Measurements from ENCODE around the gene ARHGEF7. TPM values are rescaled to one million over a fixed set of nuclear protein-coding genes. Genes with fewer than 3 reads are reported as not detected.

The ARHGEF7 gene
- total RNA-seq, 1 experiment from 2014 or later: 46.2 TPM

GRCh38 chr13:111176421-111176820, 61.3 kb downstream of the ARHGEF7 start:
- RAD21 ChIA-PET (ENCODE audit: low non-redundant PET in 1 of 2, low total read pairs in 2 of 2, uncharacterized antibody in 2 of 2, unreplicated experiment in 2 of 2): no interaction called here
- no peak overlapping the region for H3K27ac ChIP-seq (ENCODE audit: low read depth, low read length)
- DNase-seq (ENCODE audit: low read depth, low spot score) (no peak), ATAC-seq (no peak)
- intact Hi-C loops (cut with micrococcal nuclease): no loop called here
- POLR2A ChIA-PET: no interaction called here
- TF ChIP-seq ELF1 (IDR thresholded peaks at IDR 0.05; ENCODE audit: borderline replicate concordance, low read depth): no peak
- TF ChIP-seq ZNF274 (IDR thresholded peaks at IDR 0.05; ENCODE audit: low read depth, low read length): no peak
- TF ChIP-seq ATF3 (IDR thresholded peaks at IDR 0.05): no peak
- TF ChIP-seq CBX3 (IDR thresholded peaks at IDR 0.05; ENCODE audit: low read depth): no peak
- TF ChIP-seq EZH2phosphoT487 (IDR thresholded peaks at IDR 0.05; ENCODE audit: borderline replicate concordance): no peak
- no peak for TF ChIP-seq SIN3A (IDR thresholded peaks at IDR 0.05; ENCODE audit: low read depth)
- TF ChIP-seq CEBPB (IDR thresholded peaks at IDR 0.05; ENCODE audit: low read depth): no peak
- TF ChIP-seq YY1 (IDR thresholded peaks at IDR 0.05; ENCODE audit: extremely low read depth, insufficient replicate concordance, low read depth, low read length): no peak
- H2AFZ ChIP-seq (ENCODE audit: low read depth, low read length, poor library complexity, severe bottlenecking): no peak overlapping the region
- peaks cover 97% of the 10 kb centered on the region for H3K79me2 ChIP-seq (ENCODE audit: insufficient read depth, low read length)
- no peaks in the 10 kb centered on the region for H3K9me3 ChIP-seq (ENCODE audit: control insufficient read depth in 1 of 2, insufficient read depth in 1 of 2, low read depth in 1 of 2, low read length in 2 of 2)
- peaks cover 5% of the 10 kb centered on the region; the same call in 1 of the 2 replicates for H4K20me1 ChIP-seq (ENCODE audit: insufficient read depth)
- no peak overlapping the region for H3K4me3 ChIP-seq (replicated peaks in 1 of 2; ENCODE audit: low read depth in 1 of 2, low read length in 2 of 2)
- H3K4me1 ChIP-seq (ENCODE audit: control insufficient read depth in 1 of 2, insufficient read depth in 2 of 2, low read length in 2 of 2): no peaks in the 10 kb centered on the region; a peak in 1 of 4 replicates
- H3K36me3 ChIP-seq (ENCODE audit: control insufficient read depth in 1 of 2, insufficient read depth in 2 of 2, low read length in 2 of 2): peaks cover 0 to 2% of the 10 kb centered on the region in 2 experiments; a peak in 3 of 4 replicates
- BruUV-seq (replicated peaks): no TSS peak
- H3K4me2 ChIP-seq (ENCODE audit: low read length): no peak overlapping the region
- no peak overlapping the region for H3K9ac ChIP-seq (ENCODE audit: low read length)
- CTCF ChIA-PET: no interaction called here
- H3K27me3 ChIP-seq (ENCODE audit: insufficient read depth, low read length): no peaks in the 10 kb centered on the region
- H3K9me2 ChIP-seq (ENCODE audit: insufficient read depth): no peaks in the 10 kb centered on the region

GRCh38 chr13:111177081-111177711, 62.1 kb downstream of the ARHGEF7 start:
- CTCF ChIA-PET: no interaction called here
- intact Hi-C loops (cut with micrococcal nuclease): no loop called here
- Histone ChIP-seq H3K79me2 (ENCODE audit: insufficient read depth, low read length) (peaks cover 97% of the 10 kb centered on the region), H3K27me3 (ENCODE audit: insufficient read depth, low read length) (no peaks in the 10 kb centered on the region), H3K36me3 (ENCODE audit: control insufficient read depth in 1 of 2, insufficient read depth in 2 of 2, low read length in 2 of 2) (peaks cover 0 to 2% of the 10 kb centered on the region in 2 experiments; a peak in 3 of 4 replicates), H2AFZ (ENCODE audit: low read depth, low read length, poor library complexity, severe bottlenecking) (no peak overlapping the region), H3K4me3 (replicated peaks in 1 of 2; ENCODE audit: low read depth in 1 of 2, low read length in 2 of 2) (no peak overlapping the region), H4K20me1 (ENCODE audit: insufficient read depth) (peaks cover 5% of the 10 kb centered on the region; the same call in 1 of the 2 replicates), H3K9ac (ENCODE audit: low read length) (no peak overlapping the region), H3K9me3 (ENCODE audit: control insufficient read depth in 1 of 2, insufficient read depth in 1 of 2, low read depth in 1 of 2, low read length in 2 of 2) (no peaks in the 10 kb centered on the region), H3K9me2 (ENCODE audit: insufficient read depth) (no peaks in the 10 kb centered on the region), H3K4me2 (ENCODE audit: low read length) (no peak overlapping the region), H3K4me1 (ENCODE audit: control insufficient read depth in 1 of 2, insufficient read depth in 2 of 2, low read length in 2 of 2) (no peaks in the 10 kb centered on the region; a peak in 1 of 4 replicates), H3K27ac (ENCODE audit: low read depth, low read length) (no peak overlapping the region)
- POLR2A ChIA-PET: no interaction called here
- BruUV-seq (replicated peaks): no TSS peak
- TF ChIP-seq SIN3A (IDR thresholded peaks at IDR 0.05; ENCODE audit: low read depth) (no peak), REST (IDR thresholded peaks at IDR 0.05; ENCODE audit: low read depth) (no peak), RAD21 (IDR thresholded peaks at IDR 0.05; ENCODE audit: low read depth) (no peak)
- no peak for DNase-seq (ENCODE audit: low read depth, low spot score)
- ATAC-seq: no peak
- RAD21 ChIA-PET (ENCODE audit: low non-redundant PET in 1 of 2, low total read pairs in 2 of 2, uncharacterized antibody in 2 of 2, unreplicated experiment in 2 of 2): no interaction called here
